ENCODE results near the gene MRAP2. TPM values are rescaled to one million over a fixed set of nuclear protein-coding genes. Genes with fewer than 3 reads are reported as not detected.

The MRAP2 gene
- total and polyA plus RNA-seq, 2 experiments from 2014 or later, result 1.1 to 1.3 TPM

- Histone ChIP-seq H3K79me2 (ENCODE audit: insufficient read depth) (no peaks in the 10 kb centered on the region), H3K9me2 (ENCODE audit: insufficient read depth) (no peaks in the 10 kb centered on the region), H3K9me3 (ENCODE audit: low read depth) (no peaks in the 10 kb centered on the region), H3K4me1 (ENCODE audit: insufficient read depth) (no peaks in the 10 kb centered on the region), H3F3A (ENCODE audit: insufficient read depth) (no peaks in the 10 kb centered on the region), H3K4me2 (ENCODE audit: unreplicated experiment) (no peak overlapping the region), H3K4me3 (no peak overlapping the region), H3K36me3 (ENCODE audit: low read depth) (no peaks in the 10 kb centered on the region), H3K9ac (no peak overlapping the region), H4K20me1 (ENCODE audit: insufficient read depth) (no peaks in the 10 kb centered on the region), H3K27ac (no peak overlapping the region), H2AFZ (no peak overlapping the region), H3K27me3 (replicated peaks; ENCODE audit: insufficient read depth) (peaks cover 16% of the 10 kb centered on the region)
- TF ChIP-seq EZH2phosphoT487 (IDR thresholded peaks at IDR 0.05; ENCODE audit: insufficient read depth, low read depth) (no peak), EZH2 (IDR thresholded peaks at IDR 0.05; ENCODE audit: insufficient read depth, poor library complexity, severe bottlenecking) (no peak)
- DNase-seq, result no peak
- WGBS, 2 experiments (ENCODE audit: low coverage in 1 of 2, low lambda C conversion rate in 2 of 2, missing lambda C conversion rate in 2 of 2), result 93 to 97% methylated on average over 6 of the region's 6 CpGs
- in situ Hi-C loops (cut with MboI), result no loop called here
Observed at GRCh38 chr6:84035484-84035883, 1.9 kb downstream of the MRAP2 start.

- Histone ChIP-seq H4K20me1 (ENCODE audit: insufficient read depth) (no peaks in the 10 kb centered on the region), H3K4me1 (ENCODE audit: insufficient read depth) (no peaks in the 10 kb centered on the region), H2AFZ (no peak overlapping the region), H3K27ac (no peak overlapping the region), H3K36me3 (ENCODE audit: low read depth) (no peaks in the 10 kb centered on the region), H3K9me2 (ENCODE audit: insufficient read depth) (no peaks in the 10 kb centered on the region), H3K4me2 (ENCODE audit: unreplicated experiment) (no peak overlapping the region), H3K79me2 (ENCODE audit: insufficient read depth) (no peaks in the 10 kb centered on the region), H3K9ac (no peak overlapping the region), H3F3A (ENCODE audit: insufficient read depth) (no peaks in the 10 kb centered on the region), H3K27me3 (replicated peaks; ENCODE audit: insufficient read depth) (peaks cover 16% of the 10 kb centered on the region), H3K4me3 (no peak overlapping the region), H3K9me3 (ENCODE audit: low read depth) (no peaks in the 10 kb centered on the region)
- 77 to 78% methylated on average over 15 to 18 of the region's 24 CpGs for WGBS, 2 experiments (ENCODE audit: low coverage in 1 of 2, low lambda C conversion rate in 2 of 2, missing lambda C conversion rate in 2 of 2)
- no peak for DNase-seq
- TF ChIP-seq EZH2phosphoT487 (IDR thresholded peaks at IDR 0.05; ENCODE audit: insufficient read depth, low read depth) (no peak), EZH2 (IDR thresholded peaks at IDR 0.05; ENCODE audit: insufficient read depth, poor library complexity, severe bottlenecking) (no peak)
- in situ Hi-C loops (cut with MboI), result no loop called here
Observed at GRCh38 chr6:84037425-84038089, 4.0 kb downstream of the MRAP2 start.

- no peak for DNase-seq
- Histone ChIP-seq H3K36me3 (ENCODE audit: low read depth) (no peaks in the 10 kb centered on the region), H2AFZ (no peak overlapping the region), H3K4me1 (ENCODE audit: insufficient read depth) (no peaks in the 10 kb centered on the region), H4K20me1 (ENCODE audit: insufficient read depth) (no peaks in the 10 kb centered on the region), H3K4me3 (no peak overlapping the region), H3K4me2 (ENCODE audit: unreplicated experiment) (no peak overlapping the region), H3K27me3 (replicated peaks; ENCODE audit: insufficient read depth) (peaks cover 7% of the 10 kb centered on the region; the same call in 1 of the 2 replicates), H3F3A (ENCODE audit: insufficient read depth) (no peaks in the 10 kb centered on the region), H3K9me2 (ENCODE audit: insufficient read depth) (no peaks in the 10 kb centered on the region), H3K9ac (no peak overlapping the region), H3K9me3 (ENCODE audit: low read depth) (no peaks in the 10 kb centered on the region), H3K27ac (no peak overlapping the region), H3K79me2 (ENCODE audit: insufficient read depth) (no peaks in the 10 kb centered on the region)
- in situ Hi-C loops (cut with MboI), result no loop called here
- TF ChIP-seq EZH2phosphoT487 (IDR thresholded peaks at IDR 0.05; ENCODE audit: insufficient read depth, low read depth) (no peak), EZH2 (IDR thresholded peaks at IDR 0.05; ENCODE audit: insufficient read depth, poor library complexity, severe bottlenecking) (no peak)
- WGBS, 2 experiments (ENCODE audit: low coverage in 1 of 2, low lambda C conversion rate in 2 of 2, missing lambda C conversion rate in 2 of 2), result 11 to 19% methylated on average over 1 of the region's 1 CpG
Observed at GRCh38 chr6:84042603-84043002, 9.0 kb downstream of the MRAP2 start.

GRCh38 chr6:84043555-84043954 lies 10.0 kb downstream of the MRAP2 start:
- Histone ChIP-seq H3K9ac (no peak overlapping the region), H4K20me1 (ENCODE audit: insufficient read depth) (no peaks in the 10 kb centered on the region), H3K9me2 (ENCODE audit: insufficient read depth) (no peaks in the 10 kb centered on the region), H3K36me3 (ENCODE audit: low read depth) (no peaks in the 10 kb centered on the region), H3F3A (ENCODE audit: insufficient read depth) (no peaks in the 10 kb centered on the region), H3K9me3 (ENCODE audit: low read depth) (no peaks in the 10 kb centered on the region), H3K27ac (no peak overlapping the region), H3K79me2 (ENCODE audit: insufficient read depth) (no peaks in the 10 kb centered on the region), H3K4me3 (no peak overlapping the region), H2AFZ (no peak overlapping the region), H3K27me3 (replicated peaks; ENCODE audit: insufficient read depth) (peaks cover 7% of the 10 kb centered on the region; the same call in 1 of the 2 replicates), H3K4me2 (ENCODE audit: unreplicated experiment) (no peak overlapping the region), H3K4me1 (ENCODE audit: insufficient read depth) (no peaks in the 10 kb centered on the region)
- DNase-seq, result no peak
- TF ChIP-seq EZH2phosphoT487 (IDR thresholded peaks at IDR 0.05; ENCODE audit: insufficient read depth, low read depth), result no peak
- TF ChIP-seq EZH2 (IDR thresholded peaks at IDR 0.05; ENCODE audit: insufficient read depth, poor library complexity, severe bottlenecking), result no peak
- in situ Hi-C loops (cut with MboI), result no loop called here
- WGBS, 2 experiments (ENCODE audit: low coverage in 1 of 2, low lambda C conversion rate in 2 of 2, missing lambda C conversion rate in 2 of 2), result 74 to 79% methylated on average over 1 of the region's 1 CpG
